Epidermal melanocyte (primary cell): ENCODE results near the gene CALHM5.
"Not testable (repeated sequence)": the region's sequence is repeated elsewhere in the genome, so short reads cannot be mapped to it uniquely, and the experiment has no call there.

Experiments
- DNase-seq: peaks from one replicate; pipeline ENCODE4 v3.0.0; 2011; ENCODE audit warnings: low spot score; ENCODE audit not compliant: insufficient read length

CALHM5 gene, protein sequence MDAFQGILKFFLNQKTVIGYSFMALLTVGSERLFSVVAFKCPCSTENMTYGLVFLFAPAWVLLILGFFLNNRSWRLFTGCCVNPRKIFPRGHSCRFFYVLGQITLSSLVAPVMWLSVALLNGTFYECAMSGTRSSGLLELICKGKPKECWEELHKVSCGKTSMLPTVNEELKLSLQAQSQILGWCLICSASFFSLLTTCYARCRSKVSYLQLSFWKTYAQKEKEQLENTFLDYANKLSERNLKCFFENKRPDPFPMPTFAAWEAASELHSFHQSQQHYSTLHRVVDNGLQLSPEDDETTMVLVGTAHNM

DNA sequence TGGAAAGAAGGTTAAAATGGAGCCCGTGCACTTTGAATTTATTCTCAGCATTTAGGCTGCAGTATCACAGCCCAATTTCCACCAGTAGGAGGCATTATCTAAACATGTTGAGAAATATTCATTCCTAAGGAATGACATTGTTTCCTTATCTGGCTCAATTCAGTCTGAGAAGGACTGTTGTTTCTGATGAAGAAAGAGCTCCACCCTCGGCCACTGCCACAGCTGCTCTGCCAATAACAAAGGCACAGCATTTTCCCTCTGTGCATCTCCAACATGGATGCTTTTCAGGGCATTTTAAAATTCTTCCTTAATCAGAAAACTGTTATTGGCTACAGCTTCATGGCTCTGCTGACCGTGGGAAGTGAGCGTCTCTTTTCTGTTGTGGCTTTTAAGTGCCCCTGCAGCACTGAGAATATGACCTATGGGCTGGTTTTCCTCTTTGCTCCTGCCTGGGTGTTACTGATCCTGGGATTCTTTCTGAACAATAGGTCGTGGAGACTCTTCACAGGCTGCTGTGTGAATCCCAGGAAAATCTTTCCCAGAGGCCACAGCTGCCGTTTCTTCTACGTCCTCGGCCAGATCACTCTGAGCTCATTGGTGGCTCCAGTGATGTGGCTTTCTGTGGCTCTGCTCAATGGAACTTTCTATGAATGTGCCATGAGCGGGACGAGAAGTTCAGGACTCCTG is at the start of gene CALHM5:
Gene CALHM5 (plus strand): TSS at position 216 of the 687 bp plus-strand sequence. CDS start 58 bp downstream, at position 274.
- DNase-seq: peak; percentile 29

DNA sequence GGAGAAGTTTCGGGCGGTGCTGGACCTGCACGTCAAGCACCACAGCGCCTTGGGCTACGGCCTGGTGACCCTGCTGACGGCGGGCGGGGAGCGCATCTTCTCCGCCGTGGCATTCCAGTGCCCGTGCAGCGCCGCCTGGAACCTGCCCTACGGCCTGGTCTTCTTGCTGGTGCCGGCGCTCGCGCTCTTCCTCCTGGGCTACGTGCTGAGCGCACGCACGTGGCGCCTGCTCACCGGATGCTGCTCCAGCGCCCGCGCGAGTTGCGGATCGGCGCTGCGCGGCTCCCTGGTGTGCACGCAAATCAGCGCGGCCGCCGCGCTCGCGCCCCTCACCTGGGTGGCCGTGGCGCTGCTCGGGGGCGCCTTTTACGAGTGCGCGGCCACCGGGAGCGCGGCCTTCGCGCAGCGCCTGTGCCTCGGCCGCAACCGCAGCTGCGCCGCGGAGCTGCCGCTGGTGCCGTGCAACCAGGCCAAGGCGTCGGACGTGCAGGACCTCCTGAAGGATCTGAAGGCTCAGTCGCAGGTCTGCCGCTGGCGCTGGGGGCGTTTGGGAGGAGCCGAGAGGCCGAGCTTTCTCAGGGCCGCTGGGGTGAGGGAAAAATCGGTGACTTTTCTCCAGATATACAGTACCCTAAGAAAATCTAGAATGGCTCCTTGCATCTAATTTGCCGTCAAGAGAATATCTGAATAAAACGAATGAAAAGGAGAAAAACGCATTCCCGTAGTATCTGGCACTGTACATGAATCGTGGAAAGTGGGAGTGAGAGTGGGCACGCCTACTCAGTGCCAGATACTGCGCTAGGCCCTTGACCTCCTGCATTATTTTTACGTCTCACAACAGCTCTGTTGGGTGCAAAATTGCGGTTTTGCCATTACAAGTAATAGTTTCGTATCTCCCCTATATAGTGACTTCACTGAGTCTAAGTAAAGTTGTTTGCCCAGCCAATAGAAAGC is 49.2 kb upstream of the CALHM5 start:
- DNase-seq: no peak

DNA sequence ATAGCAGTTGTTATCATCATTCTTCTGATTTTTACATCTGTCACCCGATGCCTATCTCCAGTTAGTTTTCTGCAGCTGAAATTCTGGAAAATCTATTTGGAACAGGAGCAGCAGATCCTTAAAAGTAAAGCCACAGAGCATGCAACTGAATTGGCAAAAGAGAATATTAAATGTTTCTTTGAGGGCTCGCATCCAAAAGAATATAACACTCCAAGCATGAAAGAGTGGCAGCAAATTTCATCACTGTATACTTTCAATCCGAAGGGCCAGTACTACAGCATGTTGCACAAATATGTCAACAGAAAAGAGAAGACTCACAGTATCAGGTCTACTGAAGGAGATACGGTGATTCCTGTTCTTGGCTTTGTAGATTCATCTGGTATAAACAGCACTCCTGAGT is 48.1 kb upstream of the CALHM5 start:
- no peak for DNase-seq

DNA sequence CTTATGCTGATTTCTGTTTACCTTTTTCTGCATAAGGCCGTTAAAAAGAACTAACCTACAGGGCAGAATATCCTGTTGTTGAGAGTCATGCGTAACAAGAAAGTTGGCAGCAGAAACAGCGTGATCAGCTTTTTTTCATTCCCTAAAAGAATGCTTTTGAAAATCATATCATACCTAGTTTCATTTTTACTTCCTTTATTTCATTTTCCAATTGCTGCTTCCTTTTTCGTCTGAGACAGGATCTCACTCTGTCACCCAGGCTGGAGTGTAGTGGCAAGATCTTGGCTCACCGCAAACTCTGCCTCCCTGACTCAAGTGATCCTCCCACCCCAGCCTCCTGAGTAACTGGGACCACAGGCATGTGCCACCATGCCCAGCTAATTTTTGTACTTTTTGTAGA is 46.2 kb upstream of the CALHM5 start:
- no peak for DNase-seq

DNA sequence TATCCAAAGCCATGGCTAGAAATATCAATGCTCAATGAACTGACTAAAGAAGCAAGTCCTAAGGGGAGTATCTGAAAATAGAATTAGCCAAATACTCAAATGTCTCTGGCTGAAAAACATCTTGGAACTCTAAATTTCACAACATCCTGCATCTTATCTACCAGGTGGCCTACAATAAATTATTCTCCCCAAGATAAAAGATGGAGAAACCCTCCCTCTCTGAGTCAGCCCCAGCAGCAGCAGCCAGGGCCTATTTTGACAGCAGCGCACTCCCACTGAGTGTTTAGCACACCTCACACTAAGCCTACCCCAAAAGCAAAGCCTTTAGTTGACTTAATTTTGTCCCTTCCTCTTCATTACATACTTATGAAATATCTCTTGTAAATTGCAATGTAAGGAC is 44.3 kb upstream of the CALHM5 start:
- no peak for DNase-seq

DNA sequence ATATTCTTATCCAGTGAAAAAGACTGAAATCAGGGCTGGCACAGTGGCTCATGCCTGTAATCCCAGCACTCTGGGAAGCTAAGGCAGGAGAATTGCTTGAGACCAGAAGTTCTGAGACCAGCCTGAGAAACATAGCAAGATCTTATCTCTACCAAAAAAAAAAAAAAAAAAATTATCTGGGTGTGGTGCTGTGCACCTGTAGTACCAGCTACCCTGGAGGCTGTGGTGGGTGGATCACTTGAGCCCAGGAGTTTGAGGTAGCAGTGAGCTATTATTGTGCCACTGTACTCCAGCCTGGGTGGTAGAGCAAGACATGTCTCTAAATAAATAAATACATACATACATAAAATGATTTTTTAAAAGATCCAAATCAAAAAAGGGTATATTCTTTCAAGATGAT is 43.9 kb upstream of the CALHM5 start:
- no peak for DNase-seq

DNA sequence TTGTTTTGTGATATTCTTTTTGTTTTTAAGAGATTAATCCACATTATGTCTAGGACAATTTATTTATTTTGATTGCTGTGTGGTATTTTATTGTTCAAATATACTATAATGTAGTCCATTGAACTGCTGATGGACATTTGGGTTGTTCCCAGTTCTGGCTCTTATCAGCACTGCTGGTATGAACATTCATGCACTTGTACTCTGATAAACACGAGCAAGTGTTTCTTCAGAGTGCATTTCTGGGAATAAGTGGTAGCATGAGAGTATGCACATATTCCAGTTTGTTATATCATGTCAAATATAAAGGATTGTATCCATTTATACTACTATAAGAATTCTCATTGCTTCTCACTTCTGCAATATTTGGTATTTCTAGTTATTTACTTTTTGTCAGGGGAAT is 43.1 kb upstream of the CALHM5 start:
- no peak for DNase-seq

DNA sequence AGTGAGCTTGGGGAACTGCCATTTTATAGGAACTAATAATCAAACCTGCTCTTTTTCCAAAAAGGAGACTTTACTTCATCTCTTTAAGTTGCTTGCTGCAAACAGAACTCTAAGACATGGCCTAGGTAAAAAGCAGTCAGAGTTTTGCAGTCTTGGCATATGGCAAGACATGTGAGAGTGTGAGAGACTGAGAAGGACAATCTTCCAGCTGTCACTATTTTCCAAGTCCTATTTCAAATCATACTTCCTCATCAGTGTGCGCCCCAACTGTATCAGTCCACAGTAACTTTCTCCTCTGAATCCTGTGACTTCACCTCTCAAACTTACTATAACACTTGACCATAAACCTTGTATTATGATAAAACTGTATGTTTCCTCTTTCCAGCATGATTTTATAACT is 39.9 kb upstream of the CALHM5 start:
- no peak for DNase-seq

DNA sequence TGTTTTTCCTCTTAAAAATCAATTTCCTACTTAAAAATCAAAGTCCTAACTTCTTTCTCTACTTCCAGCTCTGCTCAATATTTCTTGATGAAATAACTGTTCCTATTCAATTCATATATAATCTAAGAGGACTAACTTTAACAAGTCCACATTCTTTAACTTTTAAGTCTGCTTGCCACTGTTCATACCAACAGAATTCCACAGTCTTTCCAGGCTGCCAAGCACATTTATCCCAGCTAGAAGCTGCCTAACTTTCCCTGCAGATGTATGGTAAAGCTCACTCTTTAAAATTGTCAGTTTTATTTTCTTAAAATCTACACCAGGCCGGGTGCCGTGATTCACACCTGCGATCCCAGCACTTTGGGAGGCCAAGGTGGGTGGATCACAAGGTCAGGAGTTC is 38.7 kb upstream of the CALHM5 start:
- DNase-seq: no peak

DNA sequence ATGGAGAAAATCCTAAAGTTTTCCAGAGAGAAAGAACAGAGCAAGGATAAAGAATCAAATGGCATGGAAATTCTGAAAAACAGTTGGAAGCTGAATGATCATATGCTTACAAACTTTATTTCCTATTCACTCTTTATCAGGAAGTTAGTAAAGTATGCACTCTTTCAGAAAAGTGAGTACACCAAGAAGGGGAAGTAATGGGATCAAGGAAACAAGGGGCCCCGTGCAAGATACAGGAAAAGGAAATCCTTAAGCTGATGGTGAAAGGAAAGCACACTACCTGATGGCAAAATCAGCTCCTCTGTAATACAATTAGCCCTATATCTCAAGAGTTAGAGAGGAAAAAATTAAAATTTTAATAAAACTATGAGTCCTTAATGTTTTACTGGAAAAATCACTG is 36.3 kb upstream of the CALHM5 start:
- no peak for DNase-seq

DNA sequence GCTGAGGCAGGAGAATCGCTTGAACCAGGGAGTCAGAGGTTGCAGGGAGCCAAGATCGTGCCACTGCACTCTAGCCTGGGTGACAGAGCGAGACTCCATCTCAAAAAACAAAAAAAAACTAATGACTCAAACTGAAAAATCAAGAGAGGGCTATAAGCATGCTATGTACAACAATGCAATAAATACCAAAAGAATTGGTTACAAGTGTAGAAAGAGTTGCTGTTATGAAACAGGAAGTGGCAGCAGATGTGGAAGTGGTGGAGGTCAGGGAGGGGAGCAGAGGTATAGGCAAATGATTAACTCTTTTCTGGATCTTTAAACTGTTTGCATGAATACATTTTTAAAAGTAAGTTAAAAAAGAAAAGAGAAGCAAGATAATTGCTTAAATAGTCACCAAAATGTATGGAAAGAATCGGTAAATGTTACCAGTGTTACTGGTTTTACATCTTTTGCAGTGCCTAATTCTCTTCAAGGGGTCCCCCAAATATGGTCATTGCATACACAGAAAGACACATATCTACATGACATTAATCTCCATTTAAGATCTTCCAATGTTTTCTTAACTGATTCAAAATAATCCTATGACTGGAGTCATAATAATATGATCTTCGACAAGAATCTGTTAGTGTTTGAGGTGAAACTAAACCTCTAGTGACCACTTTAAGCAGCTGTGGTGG is 35.3 kb upstream of the CALHM5 start:
- no peak for DNase-seq

DNA sequence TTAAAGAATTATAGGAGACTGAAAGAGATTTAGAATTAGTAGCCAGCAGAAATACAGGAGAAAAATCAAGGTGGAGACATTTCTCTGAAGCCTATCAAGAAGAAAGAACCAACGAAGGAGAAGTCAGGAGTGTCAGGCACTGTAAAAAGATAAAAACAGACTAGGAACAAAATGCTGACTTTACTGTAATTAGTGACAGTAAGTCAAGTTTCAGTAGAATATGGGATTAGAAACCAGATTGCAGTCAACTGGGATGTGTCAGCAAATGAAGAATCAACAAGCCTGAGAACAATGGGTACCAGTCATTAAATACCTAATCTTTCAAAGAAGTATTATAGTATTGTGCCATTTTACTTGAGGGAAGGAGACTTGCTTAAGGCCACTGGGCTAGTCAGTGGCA is 28.7 kb upstream of the CALHM5 start:
- no peak for DNase-seq

DNA sequence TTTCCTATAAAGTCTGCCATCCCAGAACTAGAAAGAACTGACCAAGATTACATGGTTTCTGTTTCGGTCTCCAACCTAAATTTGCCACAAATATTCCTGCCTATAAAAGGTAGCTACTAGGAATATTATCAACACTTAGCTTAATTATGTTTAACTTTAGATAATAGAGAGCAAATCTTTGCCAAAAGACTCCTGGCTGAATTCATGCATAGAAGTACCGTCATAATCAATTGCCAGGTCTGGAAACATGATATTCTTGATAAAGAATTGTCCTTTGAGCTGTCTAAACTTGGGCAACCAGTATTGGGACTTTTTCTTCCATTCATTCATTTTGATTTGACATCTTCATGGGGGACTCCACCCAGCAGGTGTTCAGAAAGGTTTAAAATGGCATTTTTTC is 27.8 kb upstream of the CALHM5 start:
- DNase-seq: no peak

DNA sequence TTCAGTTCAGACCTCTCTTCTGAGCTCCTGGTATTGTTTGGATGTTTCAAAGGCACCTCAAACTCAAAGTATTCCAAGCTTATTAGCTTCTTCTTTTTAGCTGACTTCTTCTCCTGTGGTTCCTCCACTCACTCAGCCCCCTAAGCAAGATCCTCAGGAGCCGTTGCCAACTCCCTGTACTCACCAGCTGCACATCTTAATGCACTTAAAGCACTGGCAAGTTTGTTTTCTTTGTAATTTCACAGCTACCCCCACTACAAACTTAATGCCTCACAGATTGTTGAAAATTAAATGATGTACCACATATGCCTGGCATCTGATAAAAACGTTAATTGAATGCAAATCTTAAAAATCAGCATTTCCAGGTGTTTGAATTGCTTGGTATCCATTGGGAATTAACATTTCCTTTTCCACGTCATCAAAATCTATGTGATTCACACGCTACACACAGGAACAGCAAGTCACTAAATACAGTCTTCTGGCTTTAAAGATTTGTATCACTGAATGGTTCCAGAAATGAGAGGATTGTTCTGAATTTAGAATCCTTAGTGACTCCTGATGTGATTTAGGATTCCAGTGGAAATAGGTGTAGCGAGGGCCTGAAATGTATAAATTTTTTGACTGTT is 25.8 kb upstream of the CALHM5 start:
- DNase-seq: no peak

DNA sequence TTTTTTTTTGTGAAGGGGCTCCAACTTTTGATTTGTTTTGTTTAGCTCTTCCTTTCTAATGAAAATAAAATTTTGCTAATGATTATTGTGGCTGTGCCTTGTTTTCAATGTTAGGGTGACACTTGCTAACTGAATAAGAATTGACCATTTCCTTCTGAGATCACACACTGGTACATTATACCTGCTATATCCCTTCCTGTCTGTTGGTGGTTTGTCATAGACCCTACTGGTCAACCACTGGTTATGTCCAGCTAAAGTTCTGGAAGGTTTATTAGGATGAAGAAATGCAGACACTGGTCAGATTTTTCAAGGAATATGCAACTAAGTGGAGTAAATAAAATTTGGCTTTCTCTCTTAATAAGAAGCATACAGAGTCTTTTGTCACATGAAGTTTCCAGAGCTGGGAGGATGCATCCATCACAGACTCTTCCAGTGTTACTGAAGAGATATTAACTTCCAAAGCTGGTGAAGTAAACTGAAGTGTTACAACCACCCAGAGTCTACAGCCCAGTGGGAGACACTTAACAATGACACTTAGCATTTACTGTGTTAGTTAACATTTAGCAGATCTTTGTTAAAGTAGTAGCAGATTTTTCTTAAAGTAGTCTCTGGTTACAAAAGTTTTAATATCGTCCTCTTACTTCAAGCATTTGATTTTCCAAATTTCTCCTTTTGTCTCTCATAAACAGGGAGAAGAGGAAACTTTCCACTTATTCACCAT is 19.7 kb upstream of the CALHM5 start:
- no peak for DNase-seq

DNA sequence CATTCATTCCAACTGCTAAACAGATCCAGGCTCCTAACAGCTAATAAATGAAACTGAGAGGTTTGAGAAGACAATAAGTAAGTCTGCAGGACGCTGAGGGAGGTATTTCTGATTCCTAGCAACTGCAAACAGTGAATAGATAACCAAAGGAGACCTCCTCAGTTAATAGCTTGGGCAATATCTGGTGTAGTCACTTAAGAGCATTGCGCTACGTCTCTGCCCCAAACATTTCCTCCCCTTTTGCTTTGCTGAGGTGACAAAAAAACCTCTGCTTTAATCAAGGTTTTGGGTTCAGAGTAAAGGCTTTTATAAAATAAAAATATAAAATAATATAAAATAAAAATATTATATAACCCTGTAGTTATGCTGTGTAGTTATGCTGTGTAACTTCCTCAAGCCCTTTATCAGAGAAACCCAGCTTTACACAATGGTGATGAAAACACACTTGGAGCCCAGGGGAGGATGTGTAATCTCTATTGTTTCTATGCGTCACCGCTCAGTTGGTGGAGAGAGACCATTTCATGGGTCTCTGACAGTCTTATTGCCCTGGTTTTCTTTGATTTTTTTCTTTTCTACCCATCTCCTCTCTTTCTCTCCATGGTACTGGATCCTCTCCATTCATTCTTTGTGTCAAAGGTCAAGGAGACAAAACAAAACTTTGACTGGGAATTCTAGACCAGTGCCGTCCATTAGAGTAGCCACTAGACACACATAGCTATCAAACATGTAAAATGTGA is 18.9 kb upstream of the CALHM5 start:
- DNase-seq: no peak

DNA sequence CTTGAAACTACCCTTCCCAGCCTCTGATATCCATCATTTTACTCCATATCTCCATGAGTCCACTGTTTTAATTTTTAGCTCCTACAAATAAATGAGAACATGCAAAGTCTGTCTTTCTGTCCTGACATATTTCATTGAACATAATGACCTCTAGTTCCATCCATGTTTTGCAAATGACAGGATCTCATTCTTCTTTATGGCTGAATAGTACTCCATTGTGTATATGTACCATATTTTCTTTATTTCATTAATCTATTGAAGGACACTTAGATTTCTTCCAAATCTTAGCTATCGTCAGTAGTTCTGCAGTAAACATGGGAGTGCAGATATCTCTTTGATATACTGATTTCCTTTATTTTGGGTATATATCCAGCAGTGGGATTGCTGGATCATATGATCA is 16.3 kb upstream of the CALHM5 start:
- not testable (repeated sequence) for DNase-seq

DNA sequence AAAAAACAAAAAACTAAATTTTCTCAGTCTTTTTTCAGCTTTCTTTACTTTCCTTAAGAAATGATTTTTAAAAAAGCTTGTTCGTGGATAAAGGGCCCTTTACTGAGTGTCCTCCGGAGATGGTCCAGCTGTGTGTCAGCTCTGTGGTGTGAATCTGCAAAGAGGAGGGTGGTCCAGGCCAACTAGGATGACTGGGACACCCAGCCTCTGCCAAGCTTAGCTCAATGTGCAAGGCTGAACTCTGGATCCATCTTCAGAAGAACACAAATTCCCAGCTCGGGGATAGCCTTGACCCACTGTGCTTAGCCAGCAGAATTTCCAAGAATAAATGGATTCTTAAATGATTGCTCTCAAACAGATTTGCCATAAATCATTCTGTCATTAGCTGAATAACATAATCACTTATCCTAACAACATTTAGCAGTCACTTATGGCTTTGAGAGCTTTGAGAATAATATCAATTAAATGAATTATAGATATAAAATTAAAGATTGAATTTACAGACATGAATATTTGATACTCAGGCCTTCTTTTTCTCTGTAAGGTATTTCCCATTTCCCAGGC is 14.2 kb upstream of the CALHM5 start:
- no peak for DNase-seq

DNA sequence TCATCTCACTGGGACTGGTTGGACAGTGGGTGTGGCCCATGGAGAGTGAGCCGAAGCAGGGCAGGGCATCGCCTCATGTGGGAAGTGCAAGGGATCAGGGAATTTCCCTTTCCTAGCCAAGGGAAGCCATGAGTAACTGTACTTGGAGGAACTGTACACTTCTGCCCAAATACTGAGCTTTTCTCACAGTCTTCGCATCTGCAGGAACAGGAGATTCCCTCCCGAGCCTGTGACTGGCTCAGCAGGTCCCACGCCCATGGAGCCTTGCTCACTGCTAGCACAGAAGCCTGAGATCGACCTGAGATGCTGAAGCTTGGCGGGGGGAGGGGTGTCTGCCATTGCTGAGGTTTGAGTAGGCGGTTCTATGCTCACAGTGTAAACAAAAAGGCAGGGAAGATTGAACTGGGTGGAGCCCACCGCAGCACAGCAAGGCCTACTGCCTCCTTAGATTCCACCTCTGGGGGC is 10.4 kb upstream of the CALHM5 start:
- no peak for DNase-seq
